ENCODE data around the gene AGBL1.

- no peak for TF ChIP-seq EZH2 (IDR thresholded peaks at IDR 0.05; ENCODE audit: insufficient read depth, poor library complexity, severe bottlenecking)
- no peak for TF ChIP-seq EZH2phosphoT487 (IDR thresholded peaks at IDR 0.05; ENCODE audit: insufficient read depth, low read depth)
Measured at GRCh38 chr15:86756688-86757087, 677.0 kb downstream of the AGBL1 start.

Data from GM23248 (cell line).